NCI-H2029 (cell line): ENCODE results near the gene PGAM2.

ENCODE experiments used
- DNase-seq: peaks from one replicate; lab custom pipeline; 2025; lab: John Stamatoyannopoulos, UW

PGAM2 gene

DNA sequence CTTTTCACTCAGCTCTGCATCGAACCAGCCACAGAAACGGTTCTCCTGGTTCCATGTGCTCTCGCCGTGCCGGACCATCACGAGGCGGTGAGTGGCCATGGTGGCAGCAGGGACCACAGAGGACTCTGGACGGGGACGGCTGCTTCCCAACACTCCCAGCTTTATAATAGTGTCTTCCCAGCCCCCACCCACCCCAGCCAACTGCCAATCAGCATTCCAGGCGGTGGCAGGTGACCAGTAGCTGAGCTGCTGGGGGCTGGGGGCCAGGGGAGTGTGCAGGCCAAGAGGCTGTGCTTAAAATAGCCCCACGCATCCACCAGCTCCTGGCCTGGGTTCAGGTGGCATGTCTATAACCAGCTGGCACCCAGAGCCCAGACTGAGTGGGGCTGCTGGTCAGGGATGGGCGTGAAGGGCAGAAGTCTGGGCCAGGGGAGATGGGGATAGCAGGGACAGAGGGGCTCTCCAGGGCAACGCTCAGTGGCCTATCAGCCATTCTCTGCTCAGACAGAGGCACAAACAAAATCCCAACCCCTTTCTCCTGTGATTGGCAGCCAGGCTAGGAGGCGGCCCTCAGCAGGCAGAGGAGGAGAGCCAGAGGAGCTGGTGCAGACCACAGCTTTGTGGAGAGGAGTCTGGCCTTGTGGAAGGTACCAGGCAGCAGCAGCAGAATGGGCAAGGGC lies at the start of gene PGAM2:
TSS of gene PGAM2 (minus strand) at position 137 of the 680 bp plus-strand sequence. CDS start at position 99, 38 bp downstream.
- DNase-seq, result peak; percentile 21

DNA sequence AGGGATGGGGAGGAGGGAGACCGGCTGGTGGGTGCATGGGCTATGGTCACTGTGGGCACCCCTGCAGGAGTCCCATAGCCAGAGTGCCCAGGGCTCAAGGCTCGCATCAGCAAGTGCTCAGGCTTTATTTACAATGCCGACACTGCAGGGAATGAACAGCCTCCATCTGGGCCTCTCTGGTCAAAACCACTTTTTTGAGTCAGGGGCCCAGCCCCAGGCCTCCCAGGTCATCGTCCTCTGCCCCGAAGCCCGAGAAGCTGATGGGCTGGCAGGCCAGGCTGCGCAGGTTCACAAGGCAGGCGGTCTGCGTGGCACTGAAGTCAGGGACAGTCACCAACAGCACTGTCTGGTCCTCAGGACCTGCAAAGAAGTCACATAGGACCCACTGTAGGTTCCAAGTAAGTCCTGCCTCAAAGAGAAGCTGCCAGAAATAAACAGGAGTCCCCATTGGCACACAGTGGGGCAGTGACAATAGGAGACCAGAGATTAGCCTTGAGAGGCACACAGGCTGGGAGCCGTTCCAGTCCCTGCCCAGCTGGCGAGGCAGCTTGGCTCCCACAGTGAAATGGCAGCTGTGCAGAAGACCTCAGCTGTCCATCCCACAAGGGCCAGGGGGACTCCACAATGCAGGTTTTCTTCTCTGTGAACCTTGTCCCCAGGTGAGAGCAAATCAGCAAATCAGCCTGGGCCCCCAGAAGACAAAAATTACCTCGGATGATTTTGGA lies 49.4 kb upstream of the PGAM2 start:
- DNase-seq, result no peak

DNA sequence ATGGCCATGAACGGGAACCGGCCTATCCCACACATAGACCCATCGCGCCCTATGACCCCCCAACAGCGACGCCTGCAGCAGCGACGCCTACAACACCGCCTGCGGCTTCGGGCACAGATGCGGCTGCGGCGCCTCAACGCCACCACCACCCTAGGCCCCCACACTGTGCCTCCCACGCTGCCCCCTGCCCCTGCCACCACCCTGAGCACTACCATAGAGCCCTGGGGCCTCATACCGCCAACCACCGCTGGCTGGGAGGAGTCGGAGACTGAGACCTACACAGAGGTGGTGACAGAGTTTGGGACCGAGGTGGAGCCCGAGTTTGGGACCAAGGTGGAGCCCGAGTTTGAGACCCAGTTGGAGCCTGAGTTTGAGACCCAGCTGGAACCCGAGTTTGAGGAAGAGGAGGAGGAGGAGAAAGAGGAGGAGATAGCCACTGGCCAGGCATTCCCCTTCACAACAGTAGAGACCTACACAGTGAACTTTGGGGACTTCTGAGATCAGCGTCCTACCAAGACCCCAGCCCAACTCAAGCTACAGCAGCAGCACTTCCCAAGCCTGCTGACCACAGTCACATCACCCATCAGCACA lies 48.5 kb upstream of the PGAM2 start:
- DNase-seq, result no peak

DNA sequence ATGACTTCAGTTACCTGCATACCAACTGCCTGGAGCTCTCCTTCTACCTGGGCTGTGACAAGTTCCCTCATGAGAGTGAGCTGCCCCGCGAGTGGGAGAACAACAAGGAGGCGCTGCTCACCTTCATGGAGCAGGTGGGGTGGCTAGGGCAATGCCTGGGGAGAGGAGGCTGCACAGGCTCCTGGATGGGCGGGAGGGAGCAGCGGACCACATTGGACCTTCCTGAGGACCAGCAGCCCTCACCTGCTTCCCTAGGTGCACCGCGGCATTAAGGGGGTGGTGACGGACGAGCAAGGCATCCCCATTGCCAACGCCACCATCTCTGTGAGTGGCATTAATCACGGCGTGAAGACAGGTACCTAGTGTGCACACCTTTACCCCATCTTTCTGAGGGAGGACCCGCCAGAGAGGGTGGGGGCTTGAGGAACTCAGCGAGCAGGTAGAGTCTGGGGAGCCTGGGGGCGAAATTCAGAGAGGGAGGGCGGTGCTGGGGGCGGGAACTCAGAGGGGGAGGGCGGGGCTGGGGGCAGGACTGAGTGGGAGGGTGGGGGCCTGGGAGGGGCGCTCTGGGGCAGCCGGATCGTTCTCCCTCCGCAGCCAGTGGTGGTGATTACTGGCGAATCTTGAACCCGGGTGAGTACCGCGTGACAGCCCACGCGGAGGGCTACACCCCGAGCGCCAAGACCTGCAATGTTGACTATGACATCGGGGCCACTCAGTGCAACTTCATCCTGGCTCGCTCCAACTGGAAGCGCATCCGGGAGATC lies 47.8 kb upstream of the PGAM2 start:
- peak; percentile 24 for DNase-seq

DNA sequence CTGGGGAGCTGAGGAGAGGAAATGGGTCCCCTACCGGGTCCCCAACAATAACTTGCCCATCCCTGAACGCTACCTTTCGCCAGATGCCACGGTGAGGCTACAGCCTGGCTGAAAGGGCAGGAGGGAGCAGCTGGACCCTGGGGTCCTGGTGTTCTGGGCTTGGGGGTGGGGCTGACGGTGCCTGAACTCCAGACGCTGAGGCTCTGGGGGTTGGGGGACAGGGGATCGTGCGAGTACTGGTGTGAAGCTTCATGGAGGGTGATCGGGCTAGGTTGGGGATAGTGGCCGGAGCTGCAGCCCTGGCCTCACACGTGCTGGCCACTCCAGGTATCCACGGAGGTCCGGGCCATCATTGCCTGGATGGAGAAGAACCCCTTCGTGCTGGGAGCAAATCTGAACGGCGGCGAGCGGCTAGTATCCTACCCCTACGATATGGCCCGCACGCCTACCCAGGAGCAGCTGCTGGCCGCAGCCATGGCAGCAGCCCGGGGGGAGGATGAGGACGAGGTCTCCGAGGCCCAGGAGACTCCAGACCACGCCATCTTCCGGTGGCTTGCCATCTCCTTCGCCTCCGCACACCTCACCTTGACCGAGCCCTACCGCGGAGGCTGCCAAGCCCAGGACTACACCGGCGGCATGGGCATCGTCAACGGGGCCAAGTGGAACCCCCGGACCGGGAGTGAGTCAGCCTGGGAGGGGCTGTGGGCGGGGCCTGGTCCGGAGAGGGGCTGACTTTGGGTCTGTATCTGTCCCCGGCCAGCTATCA lies 47.0 kb upstream of the PGAM2 start:
- DNase-seq, result peak; percentile 26

DNA sequence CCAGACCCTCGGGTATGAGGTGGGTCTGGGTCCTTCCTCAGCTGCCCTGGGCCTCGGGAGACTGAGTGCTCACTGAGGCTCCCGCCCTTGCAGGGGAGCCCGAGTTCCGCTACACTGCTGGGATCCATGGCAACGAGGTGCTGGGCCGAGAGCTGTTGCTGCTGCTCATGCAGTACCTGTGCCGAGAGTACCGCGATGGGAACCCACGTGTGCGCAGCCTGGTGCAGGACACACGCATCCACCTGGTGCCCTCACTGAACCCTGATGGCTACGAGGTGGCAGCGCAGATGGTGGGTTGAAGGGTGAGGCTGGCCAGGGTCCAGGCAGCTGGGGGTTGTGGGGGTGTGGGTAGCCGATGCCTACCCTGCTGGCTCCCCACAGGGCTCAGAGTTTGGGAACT lies 46.4 kb upstream of the PGAM2 start:
- DNase-seq, result no peak

DNA sequence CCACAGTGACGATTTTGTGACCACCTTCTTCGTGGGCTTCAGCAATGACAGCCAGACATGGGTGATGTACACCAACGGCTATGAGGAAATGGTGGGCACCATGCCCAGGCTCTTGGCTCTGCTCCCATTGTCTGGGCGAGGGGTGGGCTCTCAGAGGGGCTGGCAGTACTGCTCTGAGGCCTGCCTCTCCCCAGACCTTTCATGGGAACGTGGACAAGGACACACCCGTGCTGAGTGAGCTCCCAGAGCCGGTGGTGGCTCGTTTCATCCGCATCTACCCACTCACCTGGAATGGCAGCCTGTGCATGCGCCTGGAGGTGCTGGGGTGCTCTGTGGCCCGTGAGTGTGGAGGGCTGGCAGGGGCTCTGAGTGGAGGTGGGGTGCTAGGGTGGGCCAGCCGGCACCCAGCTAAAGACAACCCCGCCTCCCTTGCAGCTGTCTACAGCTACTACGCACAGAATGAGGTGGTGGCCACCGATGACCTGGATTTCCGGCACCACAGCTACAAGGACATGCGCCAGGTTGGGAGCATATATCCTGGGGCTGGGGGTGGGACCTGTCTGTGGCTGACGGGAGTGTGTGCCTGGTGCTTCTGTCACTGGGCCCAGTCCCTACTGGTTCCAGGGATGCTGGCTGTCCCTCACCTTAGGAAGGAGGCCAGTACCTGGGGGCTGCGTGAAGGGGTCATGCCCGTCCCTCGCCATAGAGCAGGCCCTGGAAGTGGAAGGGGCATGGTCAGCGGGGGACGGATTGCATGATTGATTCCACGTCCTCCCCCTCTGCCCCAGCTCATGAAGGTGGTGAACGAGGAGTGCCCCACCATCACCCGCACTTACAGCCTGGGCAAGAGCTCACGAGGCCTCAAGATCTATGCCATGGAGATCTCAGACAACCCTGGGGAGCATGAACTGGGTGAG lies 45.6 kb upstream of the PGAM2 start:
- no peak for DNase-seq

DNA sequence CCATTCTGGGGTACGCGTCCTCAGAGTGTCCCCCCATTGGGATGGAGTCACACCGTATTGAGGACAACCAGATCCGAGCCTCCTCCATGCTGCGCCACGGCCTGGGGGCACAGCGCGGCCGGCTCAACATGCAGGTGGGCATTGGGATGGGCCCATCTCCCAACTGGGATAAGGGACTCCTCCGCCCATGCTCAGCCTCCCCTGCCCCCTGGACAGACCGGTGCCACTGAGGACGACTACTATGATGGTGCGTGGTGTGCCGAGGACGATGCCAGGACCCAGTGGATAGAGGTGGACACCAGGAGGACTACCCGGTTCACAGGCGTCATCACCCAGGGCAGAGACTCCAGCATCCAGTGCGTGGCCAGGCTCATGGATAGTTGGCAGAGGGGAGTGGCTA lies 44.6 kb upstream of the PGAM2 start:
- no peak for DNase-seq

DNA sequence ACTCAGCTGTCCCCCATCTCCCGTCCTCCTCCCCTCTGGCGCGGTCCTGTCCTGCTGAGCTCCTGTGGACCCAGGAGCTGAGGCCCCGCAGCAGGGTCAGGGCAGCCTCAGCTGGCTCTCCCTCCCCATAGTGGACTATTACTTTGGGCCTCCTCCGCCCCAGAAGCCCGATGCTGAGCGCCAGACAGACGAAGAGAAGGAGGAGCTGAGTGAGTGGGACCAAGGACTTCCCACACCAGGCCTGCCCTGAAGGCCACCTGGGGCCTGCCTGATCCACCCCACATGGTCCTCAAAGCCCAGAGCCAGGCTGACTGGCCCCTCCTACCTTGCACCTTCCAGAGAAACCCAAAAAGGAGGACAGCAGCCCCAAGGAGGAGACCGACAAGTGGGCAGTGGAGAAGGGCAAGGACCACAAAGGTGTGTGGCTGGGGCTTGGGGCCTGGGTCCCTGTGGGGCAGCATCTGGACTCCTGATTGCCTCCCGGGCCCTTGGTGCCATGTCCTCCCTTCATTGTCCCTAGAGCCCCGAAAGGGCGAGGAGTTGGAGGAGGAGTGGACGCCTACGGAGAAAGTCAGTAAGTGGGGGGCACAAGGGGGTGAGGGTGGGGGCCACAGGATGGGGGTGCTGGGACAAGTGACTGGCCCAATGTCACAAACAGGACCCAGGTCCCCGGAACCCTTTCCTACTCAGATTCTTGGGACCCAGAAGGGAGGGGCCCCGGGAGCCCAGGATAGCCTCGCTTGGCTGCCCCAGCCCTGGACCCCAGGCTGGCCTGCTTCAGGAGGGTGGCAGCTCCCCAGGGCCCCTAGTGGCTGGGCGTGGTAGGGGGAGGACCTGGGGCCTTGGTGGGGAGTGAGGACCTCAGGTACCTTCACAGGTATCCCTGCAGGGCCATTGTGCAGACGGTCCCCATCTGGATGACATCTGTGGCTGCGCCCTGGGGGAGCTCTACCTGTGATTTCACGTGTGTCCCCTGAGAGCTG lies 43.7 kb upstream of the PGAM2 start:
- no peak for DNase-seq

DNA sequence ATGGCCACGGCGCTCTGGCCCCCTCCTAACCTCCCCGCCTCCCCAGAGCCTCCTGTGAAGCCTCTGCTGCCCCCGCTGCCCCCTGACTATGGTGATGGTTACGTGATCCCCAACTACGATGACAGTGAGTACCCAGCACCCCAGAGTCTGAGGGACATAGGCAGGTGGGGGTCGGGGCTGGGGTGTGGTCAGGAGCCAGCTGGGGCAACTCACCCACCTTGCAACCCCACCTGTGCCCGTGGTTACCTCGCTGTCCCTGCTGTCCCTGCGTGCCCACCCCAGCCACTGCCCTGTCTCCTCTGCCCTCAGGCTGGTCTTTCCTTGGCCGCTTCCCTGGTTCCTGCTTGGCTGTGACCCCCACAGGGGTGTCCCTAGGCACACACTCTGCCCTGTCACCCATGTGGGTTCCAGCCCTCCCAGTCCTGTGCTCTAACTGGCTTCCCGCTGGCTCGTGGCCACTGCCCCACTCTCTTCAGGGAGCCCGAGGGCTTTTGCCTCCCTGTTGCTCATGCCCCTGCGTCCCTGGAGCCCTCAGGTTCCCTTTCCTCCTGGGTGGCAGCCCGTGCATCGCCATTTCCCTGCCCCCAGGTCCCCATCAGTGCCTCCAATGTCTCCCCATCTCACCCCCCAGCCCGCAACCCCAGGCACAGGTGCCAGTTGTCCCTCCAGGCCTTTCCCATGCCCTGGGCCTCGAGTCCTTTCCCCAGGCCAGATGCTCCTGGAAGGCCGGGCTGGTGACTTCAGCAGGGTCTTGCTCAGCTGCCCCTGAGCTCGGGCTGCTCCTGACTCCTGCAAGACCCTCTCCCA lies 42.8 kb upstream of the PGAM2 start:
- no peak for DNase-seq

DNA sequence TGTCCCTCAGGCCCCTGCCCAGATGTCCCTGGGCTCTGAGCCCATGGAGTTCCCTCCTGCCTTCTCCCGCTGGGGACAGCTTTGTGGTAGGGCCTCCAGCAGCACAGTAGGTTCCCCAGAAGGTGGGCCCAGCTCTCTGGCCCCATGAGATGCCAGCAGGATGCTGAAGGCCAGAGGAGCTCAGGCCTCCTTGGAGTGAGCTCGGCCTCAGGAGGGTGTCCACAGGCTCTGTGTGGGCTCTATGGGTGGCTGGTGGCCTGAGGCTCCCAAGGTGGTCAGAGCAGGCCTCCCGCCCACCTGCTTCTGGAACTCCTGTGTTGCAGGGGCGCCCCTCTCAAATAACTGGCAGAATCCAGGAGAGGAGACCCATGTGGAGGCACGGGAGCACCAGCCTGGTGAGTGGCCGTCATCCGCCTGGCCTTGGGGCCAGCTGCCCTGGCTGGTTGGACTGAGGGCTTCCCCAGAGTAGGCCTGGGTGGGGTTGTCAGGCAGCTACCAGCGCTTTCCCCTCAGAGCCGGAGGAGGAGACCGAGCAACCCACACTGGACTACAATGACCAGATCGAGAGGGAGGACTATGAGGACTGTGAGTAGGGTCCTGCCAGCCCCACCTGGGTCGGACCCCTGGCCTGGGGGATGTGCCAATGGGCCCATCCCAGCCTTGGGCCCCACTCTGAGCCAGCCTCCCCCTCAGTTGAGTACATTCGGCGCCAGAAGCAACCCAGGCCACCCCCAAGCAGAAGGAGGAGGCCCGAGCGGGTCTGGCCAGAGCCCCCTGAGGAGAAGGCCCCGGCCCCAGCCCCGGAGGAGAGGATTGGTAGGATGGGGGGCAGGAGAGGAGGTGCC lies 42.0 kb upstream of the PGAM2 start:
- DNase-seq, result no peak

DNA sequence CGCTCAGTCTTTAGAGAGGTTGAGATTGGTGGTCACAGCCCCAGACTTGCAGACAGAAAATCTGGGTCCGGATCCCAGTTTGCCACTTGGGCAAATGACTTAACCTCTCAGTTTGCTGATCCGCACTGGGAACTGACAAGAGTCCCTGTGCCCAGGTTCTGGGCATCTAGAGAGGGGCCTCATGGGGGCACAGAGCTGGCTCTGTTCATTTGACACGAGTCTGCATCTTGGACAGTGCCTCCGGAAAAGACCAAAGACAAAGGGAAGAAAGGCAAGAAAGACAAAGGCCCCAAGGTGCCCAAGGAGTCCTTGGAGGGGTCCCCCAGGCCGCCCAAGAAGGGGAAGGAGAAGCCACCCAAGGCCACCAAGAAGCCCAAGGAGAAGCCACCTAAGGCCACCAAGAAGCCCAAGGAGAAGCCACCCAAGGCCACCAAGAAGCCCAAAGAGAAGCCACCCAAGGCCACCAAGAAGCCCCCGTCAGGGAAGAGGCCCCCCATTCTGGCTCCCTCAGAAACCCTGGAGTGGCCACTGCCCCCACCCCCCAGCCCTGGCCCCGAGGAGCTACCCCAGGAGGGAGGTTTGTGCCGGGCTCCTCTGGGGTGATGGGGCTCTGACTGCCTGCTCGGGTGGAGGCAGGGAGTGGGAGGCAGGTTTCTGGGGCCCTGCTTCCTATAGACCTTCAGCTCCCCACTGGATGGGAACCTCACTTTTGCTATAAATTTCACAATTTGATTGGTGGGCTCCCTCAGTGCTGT lies 41.1 kb upstream of the PGAM2 start:
- DNase-seq, result no peak

DNA sequence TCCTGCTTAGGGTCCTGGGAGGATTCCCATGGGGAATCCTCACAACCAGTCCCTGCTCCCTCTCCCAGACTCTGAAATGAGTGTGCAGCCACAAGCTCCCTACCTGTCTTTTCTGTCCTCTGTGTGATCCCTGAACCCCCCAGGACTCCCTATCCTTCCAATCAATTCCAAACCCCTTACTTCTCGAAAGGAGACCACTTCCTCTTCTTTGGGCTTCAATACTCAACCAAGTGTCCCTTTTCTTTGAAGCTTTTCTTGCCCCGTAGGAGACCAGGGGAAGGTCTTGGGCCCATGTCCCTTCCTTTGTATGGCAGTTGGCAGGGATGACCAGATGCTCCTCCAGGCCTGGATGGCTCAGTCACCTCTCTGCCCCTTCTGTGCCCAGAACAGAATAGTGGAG lies 40.5 kb upstream of the PGAM2 start:
- no peak for DNase-seq

DNA sequence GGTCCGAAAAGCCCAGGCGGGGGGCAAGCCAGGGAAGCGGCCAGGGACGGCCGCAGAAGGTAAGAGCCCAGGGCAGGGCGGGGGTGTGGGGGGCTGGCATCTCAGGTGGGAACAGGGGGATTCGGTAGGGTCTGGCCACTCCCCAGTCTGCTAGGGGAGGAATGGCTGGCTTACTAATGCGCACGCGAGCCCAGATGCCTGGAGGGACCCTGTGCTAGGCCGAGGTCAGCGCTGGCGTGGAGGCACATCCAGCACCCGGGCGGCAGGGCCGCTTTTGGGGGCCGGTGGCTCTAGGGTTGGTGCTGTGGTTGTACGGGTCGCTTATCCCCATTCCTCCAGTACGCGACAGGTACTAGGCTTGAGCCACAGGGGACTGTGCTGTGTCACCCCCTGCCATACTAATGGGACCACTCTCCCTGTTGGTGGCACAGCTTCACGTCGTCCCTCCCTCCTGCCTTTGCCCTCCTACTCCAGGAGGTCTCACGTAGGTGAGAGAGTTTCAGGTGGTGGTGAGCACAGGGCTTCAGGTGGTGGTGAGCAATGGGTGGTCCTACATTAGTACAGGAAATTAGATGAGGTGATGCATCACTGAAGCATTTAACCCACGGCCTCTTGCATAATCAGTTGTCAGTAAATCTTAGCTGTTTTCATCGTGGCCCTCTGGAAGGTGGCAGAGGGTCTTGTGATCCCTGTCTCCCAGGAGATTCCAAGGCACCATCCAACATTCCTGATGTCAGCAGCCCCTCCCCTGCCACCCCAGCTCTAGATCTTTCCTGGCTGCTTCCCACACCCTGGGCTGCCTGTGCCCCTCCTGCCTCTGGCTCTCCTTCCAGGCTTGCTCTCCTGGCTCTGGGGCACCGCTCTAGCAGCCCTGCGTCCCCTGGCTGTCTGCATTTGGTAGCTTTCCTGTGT lies 39.7 kb upstream of the PGAM2 start:
- no peak for DNase-seq

DNA sequence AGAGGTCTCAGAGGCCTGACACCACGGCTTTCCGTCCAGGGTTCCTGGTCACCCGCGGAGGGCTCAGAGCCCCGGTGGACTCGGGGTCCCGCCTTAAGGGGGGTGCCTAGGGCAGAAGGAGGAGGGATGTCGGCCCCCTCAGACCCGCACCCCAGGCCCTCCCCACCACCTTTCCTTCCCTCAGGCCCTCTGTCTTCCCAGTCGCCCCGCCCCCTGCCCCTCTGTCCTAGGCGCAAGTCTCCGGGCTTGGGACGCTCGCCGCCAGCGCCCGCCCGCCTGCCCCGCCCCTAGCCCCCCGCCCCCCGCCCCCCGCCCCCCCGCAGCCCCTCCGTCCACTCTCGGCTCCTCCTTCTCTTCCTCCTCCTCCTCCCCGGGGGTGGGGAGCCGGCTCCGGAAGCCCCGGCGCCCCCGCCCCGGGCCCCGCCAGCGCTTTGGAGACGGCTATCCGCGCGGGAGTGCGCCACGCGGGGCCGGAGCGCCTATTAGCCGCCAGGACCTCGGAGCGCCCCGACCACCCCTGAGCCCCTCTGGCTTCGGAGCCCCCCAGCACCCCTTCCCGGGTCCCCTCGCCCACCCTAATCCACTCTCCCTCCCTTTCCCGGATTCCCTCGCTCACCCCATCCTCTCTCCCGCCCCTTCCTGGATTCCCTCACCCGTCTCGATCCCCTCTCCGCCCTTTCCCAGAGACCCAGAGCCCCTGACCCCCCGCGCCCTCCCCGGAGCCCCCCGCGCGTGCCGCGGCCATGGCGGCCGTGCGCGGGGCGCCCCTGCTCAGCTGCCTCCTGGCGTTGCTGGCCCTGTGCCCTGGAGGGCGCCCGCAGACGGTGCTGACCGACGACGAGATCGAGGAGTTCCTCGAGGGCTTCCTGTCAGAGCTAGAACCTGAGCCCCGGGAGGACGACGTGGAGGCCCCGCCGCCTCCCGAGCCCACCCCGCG lies 38.8 kb upstream of the PGAM2 start, which contains the start of gene AEBP1:
TSS of gene AEBP1 (plus strand) at position 423 of the 937 bp plus-strand sequence. CDS start at position 744, 321 bp downstream.
- no peak for DNase-seq
